H1 (cell line): ENCODE data around the gene GRIK1. TPM values are rescaled to one million over a fixed set of nuclear protein-coding genes. Genes with fewer than 3 reads are reported as not detected.

Experiments
- CTCF ChIA-PET: fragments of 300-600 bp; sonication (Branson Sonifier 250); formaldehyde crosslinking; loops from one replicate; lab custom pipeline; 2021; ENCODE audit not compliant: partially characterized antibody; lab: Charles Lee
- POLR2A ChIA-PET: fragments of 300-600 bp; sonication (Branson Sonifier 250); formaldehyde crosslinking; loops from one replicate; lab custom pipeline; 2021; ENCODE audit warnings: inconsistent platforms; ENCODE audit not compliant: partially characterized antibody; lab: Charles Lee
- DNase-seq, 2 experiments: peaks; one replicate each; pipeline versions ENCODE4 v3.0.0 to v3.0.0-alpha.2; 2010 to 2022; ENCODE audit warnings: low spot score in 2 of 2, low read depth in 1 of 2, mixed read lengths in 1 of 2
- FAIRE-seq: peaks from 2 replicates; lab custom pipeline; 2011; peaks lifted over from hg19 to GRCh38; lab: Jason Lieb, UNC
- H2AFZ ChIP-seq: 2 replicates; pipeline ENCODE4 v1.8.1; 2012; ENCODE audit warnings: low read length, inconsistent platforms
- H2AK5ac ChIP-seq: 2 replicates; pipeline ENCODE4 v1.6.1; 2013; ENCODE audit warnings: low read depth, low read length
- H2BK120ac ChIP-seq: replicated peaks from 2 replicates; pipeline ENCODE3; 2013; ENCODE audit warnings: low read depth, low read length, inconsistent platforms
- H2BK12ac ChIP-seq: 2 replicates; pipeline ENCODE4 v1.6.1; 2013; ENCODE audit warnings: low read depth, low read length
- H2BK15ac ChIP-seq: 2 replicates; pipeline ENCODE4 v1.6.1; 2013; ENCODE audit warnings: low read length
- H2BK20ac ChIP-seq: 2 replicates; pipeline ENCODE4 v1.6.1; 2013; ENCODE audit warnings: low read length
- H2BK5ac ChIP-seq: 2 replicates; pipeline ENCODE4 v1.6.1; 2013; ENCODE audit warnings: low read depth, low read length
- H3K14ac ChIP-seq: 2 replicates; pipeline ENCODE4 v1.6.1; 2013; ENCODE audit warnings: inconsistent platforms; ENCODE audit not compliant: insufficient read length
- H3K18ac ChIP-seq: 2 replicates; pipeline ENCODE4 v1.6.1; 2013; ENCODE audit warnings: low read length; ENCODE audit errors: extremely low read depth
- H3K23ac ChIP-seq: 2 replicates; pipeline ENCODE4 v1.6.1; 2013; ENCODE audit warnings: inconsistent platforms; ENCODE audit not compliant: insufficient read length
- H3K23me2 ChIP-seq: 2 replicates; pipeline ENCODE4 v1.6.1; 2013; ENCODE audit warnings: low read depth, low read length
- H3K27ac ChIP-seq: 2 replicates; pipeline ENCODE4 v1.6.1; 2011; ENCODE audit warnings: low read depth, low read length, inconsistent platforms
- H3K27me3 ChIP-seq, 4 experiments: replicated peaks in 1 of 4; 1 replicate in 1 of 4; 2 replicates in 3 of 4; pipeline versions ENCODE4 v1.6.1 to v1.8.1; 2011 to 2013; ENCODE audit warnings: low read length in 3 of 4, mild to moderate bottlenecking in 3 of 4, inconsistent platforms in 2 of 4, mixed read lengths in 2 of 4, moderate library complexity in 1 of 4; ENCODE audit not compliant: control insufficient read depth in 3 of 4, insufficient read depth in 3 of 4; ENCODE audit errors: extremely low read depth in 1 of 4
- H3K36me3 ChIP-seq, 4 experiments: 2 replicates each; pipeline versions ENCODE4 v1.6.1 to v1.8.1; 2011 to 2013; ENCODE audit warnings: mild to moderate bottlenecking in 4 of 4, low read length in 3 of 4, moderate library complexity in 2 of 4, control low read depth in 1 of 4, inconsistent platforms in 1 of 4; ENCODE audit not compliant: insufficient read depth in 4 of 4, control insufficient read depth in 2 of 4
- H3K4ac ChIP-seq: replicated peaks from 2 replicates; pipeline ENCODE3; 2013; ENCODE audit warnings: low read length, low read depth, mixed read lengths, inconsistent platforms; ENCODE audit not compliant: insufficient read length
- H3K4me1 ChIP-seq, 4 experiments: replicated peaks in 1 of 4; 1 replicate in 1 of 4; 2 replicates in 3 of 4; pipeline versions ENCODE4 v1.6.1 to v1.8.1; 2011 to 2013; ENCODE audit warnings: low read length in 3 of 4, inconsistent platforms in 2 of 4, mixed read lengths in 1 of 4; ENCODE audit not compliant: insufficient read depth in 4 of 4, control insufficient read depth in 3 of 4
- H3K4me2 ChIP-seq, 2 experiments: 2 replicates each; pipeline versions ENCODE4 v1.6.1 to v1.8.1; 2011 to 2013; ENCODE audit warnings: low read depth in 2 of 2, low read length in 2 of 2, control low read depth in 1 of 2, inconsistent platforms in 1 of 2, mild to moderate bottlenecking in 1 of 2; ENCODE audit not compliant: insufficient read depth in 1 of 2
- H3K4me3 ChIP-seq, 4 experiments: fragments of 200-600, 300-600 bp in 1 of 4; sonication (generic), shearing (Covaris generic), sonication (Bioruptor Twin) in 1 of 4; 2 replicates each; pipeline versions ENCODE4 v1.5.1 to v1.8.1; 2011 to 2016; ENCODE audit warnings: low read length in 4 of 4, low read depth in 3 of 4, control low read depth in 2 of 4, inconsistent platforms in 2 of 4, mild to moderate bottlenecking in 2 of 4, mixed read lengths in 1 of 4, moderate library complexity in 1 of 4; ENCODE audit not compliant: insufficient read depth in 2 of 4; ENCODE audit errors: extremely low read depth in 1 of 4
- H3K56ac ChIP-seq: replicated peaks from 2 replicates; pipeline ENCODE3; 2013; ENCODE audit warnings: low read depth, mild to moderate bottlenecking, mixed read lengths, low read length, inconsistent platforms; ENCODE audit not compliant: insufficient read length
- H3K79me1 ChIP-seq: 2 replicates; pipeline ENCODE4 v1.6.1; 2013; ENCODE audit warnings: low read depth, low read length, control low read depth
- H3K79me2 ChIP-seq, 2 experiments: 2 replicates each; pipeline versions ENCODE4 v1.6.1 to v1.8.1; 2012 to 2013; ENCODE audit warnings: low read length in 2 of 2, mild to moderate bottlenecking in 2 of 2, inconsistent platforms in 1 of 2; ENCODE audit not compliant: insufficient read depth in 2 of 2, control insufficient read depth in 1 of 2
- H3K9ac ChIP-seq, 4 experiments: replicated peaks in 1 of 4; 1 replicate in 1 of 4; 2 replicates in 3 of 4; pipeline versions ENCODE4 v1.6.1 to v1.8.1; 2011 to 2013; ENCODE audit warnings: low read depth in 3 of 4, low read length in 3 of 4, control low read depth in 2 of 4, mild to moderate bottlenecking in 2 of 4, moderate library complexity in 2 of 4, inconsistent platforms in 1 of 4; ENCODE audit errors: extremely low read depth in 1 of 4
- H3K9me3 ChIP-seq, 2 experiments: 2 replicates each; pipeline versions ENCODE4 v1.6.1 to v1.8.1; 2012 to 2013; ENCODE audit warnings: mild to moderate bottlenecking in 2 of 2, moderate library complexity in 2 of 2, control low read depth in 1 of 2, inconsistent platforms in 1 of 2, low read depth in 1 of 2, low read length in 1 of 2, mixed read lengths in 1 of 2; ENCODE audit not compliant: insufficient read depth in 2 of 2
- H4K20me1 ChIP-seq, 2 experiments: replicated peaks in 1 of 2; 2 replicates each; pipeline versions ENCODE3 to v1.8.1; 2011 to 2013; ENCODE audit warnings: inconsistent platforms in 2 of 2, low read length in 2 of 2, mild to moderate bottlenecking in 1 of 2; ENCODE audit not compliant: insufficient read depth in 2 of 2, control insufficient read depth in 1 of 2
- H4K5ac ChIP-seq: 2 replicates; pipeline ENCODE4 v1.6.1; 2013; ENCODE audit warnings: low read length, low read depth, mixed read lengths, inconsistent platforms; ENCODE audit not compliant: insufficient read length
- H4K8ac ChIP-seq: 2 replicates; pipeline ENCODE4 v1.8.0; 2013; ENCODE audit warnings: mild to moderate bottlenecking, moderate library complexity, low read length, inconsistent platforms; ENCODE audit not compliant: insufficient read depth; ENCODE audit errors: extremely low read depth
- H4K91ac ChIP-seq: replicated peaks from 2 replicates; pipeline ENCODE3; 2013; ENCODE audit warnings: low read length, mixed read lengths, inconsistent platforms; ENCODE audit not compliant: insufficient read length
- ASH2L ChIP-seq: fragments of 200-600, 300-600 bp; sonication (generic); IDR thresholded peaks from one replicate; pipeline ENCODE4 v1.7.1; 2017; ENCODE audit warnings: low read length
- CBX8 ChIP-seq: fragments of 300-800, 300-1000 bp; sonication (generic); IDR thresholded peaks from 2 replicates; pipeline ENCODE4 v1.7.1; 2016; ENCODE audit warnings: low read depth, low read length, borderline replicate concordance
- GTF2F1 ChIP-seq: IDR thresholded peaks from 2 replicates; pipeline ENCODE4 v1.6.1; 2012; ENCODE audit warnings: low read depth, low read length, improper control_type of control experiment, borderline replicate concordance
- HDAC2 ChIP-seq, 2 experiments: fragments of 300-600 bp in 1 of 2; sonication (generic) in 1 of 2; IDR thresholded peaks; 2 replicates each; pipeline ENCODE4 v1.6.1; 2011 to 2012; ENCODE audit warnings: low read depth in 2 of 2, low read length in 2 of 2, mild to moderate bottlenecking in 2 of 2, moderate library complexity in 2 of 2, borderline replicate concordance in 1 of 2, inconsistent platforms in 1 of 2
- HDAC6 ChIP-seq: IDR thresholded peaks from one replicate; pipeline ENCODE4 v1.7.1; 2012; ENCODE audit warnings: low read depth, mild to moderate bottlenecking, inconsistent platforms, low read length, moderate library complexity
- KDM4A ChIP-seq: IDR thresholded peaks from one replicate; pipeline ENCODE4 v1.7.1; 2012; ENCODE audit warnings: low read depth, mild to moderate bottlenecking, moderate library complexity, low read length, inconsistent platforms; ENCODE audit not compliant: severe bottlenecking
- MAX ChIP-seq: IDR thresholded peaks from 2 replicates; pipeline ENCODE4 v1.6.1; 2012; ENCODE audit warnings: inconsistent platforms
- PHF8 ChIP-seq: fragments of 200-600 bp; sonication (generic); conservative IDR thresholded peaks from 2 replicates; pipeline ENCODE4 v1.7.1; 2012; ENCODE audit warnings: low read depth, mild to moderate bottlenecking, inconsistent platforms, low read length, moderate library complexity
- SIN3A ChIP-seq, 2 experiments: IDR thresholded peaks in 1 of 2; conservative IDR thresholded peaks in 1 of 2; 2 replicates each; pipeline ENCODE4 v1.6.1; 2011 to 2012; ENCODE audit warnings: low read length in 2 of 2, improper control_type of control experiment in 1 of 2, low read depth in 1 of 2, mild to moderate bottlenecking in 1 of 2
- SP2 ChIP-seq: IDR thresholded peaks from 2 replicates; pipeline ENCODE4 v1.6.1; 2012; ENCODE audit warnings: mild to moderate bottlenecking, low read length, inconsistent platforms
- WGBS, 2 experiments: shearing (Covaris generic) in 1 of 2; methylation state at CpG; one replicate each; pipeline versions ENCODE4 v1.1.6 to v1.1.7; 2013 to 2015; ENCODE audit warnings: low lambda C conversion rate in 2 of 2, mixed read lengths in 2 of 2, inconsistent platforms in 1 of 2, low coverage in 1 of 2, missing lambda C conversion rate in 1 of 2; ENCODE audit not compliant: insufficient replicate concordance in 2 of 2, insufficient coverage in 1 of 2, insufficient read length in 1 of 2; ENCODE audit errors: extremely low coverage in 1 of 2, missing lambda C conversion rate in 1 of 2; 5-methylcytosine and 5-hydroxymethylcytosine counted together
- polyA plus RNA-seq, 7 experiments: library from polyadenylated mRNA; depleted of rRNA in 3 of 7; stranded (reverse) in 5 of 7; unstranded in 2 of 7; fragments of >200 nt in 5 of 7; fragments of 200-250 nt in 2 of 7; gene quantifications; 1 replicate in 5 of 7; 2 replicates in 1 of 7; 4 replicates in 1 of 7; pipeline versions ENCODE4 v1.2.1 to v1.2.3, GENCODE V29; 2011 to 2013; ENCODE audit warnings: missing spikeins in 2 of 7, mixed read lengths in 2 of 7
- total RNA-seq: library from RNA; stranded (reverse); fragmentation: NEBNext Ultra II Directional; extraction: Animal tissue kit (Norgen Biotek cat#: 25700); gene quantifications from 2 replicates; pipeline ENCODE4 v1.2.1, GENCODE V29; 2021
- TF ChIP-seq, protein P1 (sequence below), 3 experiments: IDR thresholded peaks; 1 replicate in 2 of 3; 2 replicates in 1 of 3; pipeline versions ENCODE4 v1.5.1 to v1.6.1; 2011; ENCODE audit warnings: low read length in 3 of 3, mild to moderate bottlenecking in 3 of 3, inconsistent platforms in 2 of 3, low read depth in 1 of 3, moderate library complexity in 1 of 3; ENCODE audit not compliant: insufficient read depth in 1 of 3; ENCODE audit errors: control extremely low read depth in 1 of 3

Gene GRIK1
- total and polyA plus RNA-seq, 2 of the 8 experiments (the other 6 are each of a cell fraction or from before 2014, with no cell fraction given): 0.11 to 0.32 TPM

DNA sequence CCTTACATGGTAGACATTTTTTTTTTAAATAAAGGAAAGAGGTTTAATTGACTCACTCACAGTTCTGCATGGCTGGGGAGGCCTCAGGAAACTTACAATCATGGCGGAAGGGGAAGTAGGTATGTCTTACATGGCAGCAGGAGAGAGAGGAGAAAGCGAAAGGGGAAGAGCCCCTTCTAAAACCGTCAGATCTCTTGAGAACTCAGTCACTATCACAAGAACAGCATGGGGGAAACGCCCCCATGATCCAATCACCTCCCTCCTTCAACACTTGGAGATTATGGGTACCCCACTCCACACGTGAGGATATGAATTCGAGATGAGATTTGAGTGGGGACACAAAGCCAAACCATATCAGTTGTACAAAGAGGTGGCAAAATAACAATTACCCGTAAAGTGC, 301.7 kb downstream of the GRIK1 start:
- H3K4me3 ChIP-seq: no peak overlapping the region
- 87% methylated on average over 7 of the region's 7 CpGs; no CpG with 5 or more reads in 1 of the 2 experiments for WGBS, 2 experiments
- FAIRE-seq (no peak), DNase-seq (no peak)
- ChIA-PET POLR2A (no interaction called here), CTCF (interaction anchor here (1.0 kb wide), 2 partner anchors 36 to 133 kb away, joined by 3 to 4 read pairs; no protein-coding TSS in a partner anchor)
- H3K27ac ChIP-seq: no peak overlapping the region
- no peak overlapping the region for H2AFZ ChIP-seq
- H4K8ac ChIP-seq: no peak overlapping the region
- no peak overlapping the region for H4K91ac ChIP-seq
- no peak overlapping the region for H2BK12ac ChIP-seq
- no peaks in the 10 kb centered on the region for H3K36me3 ChIP-seq
- no peak overlapping the region for H3K9ac ChIP-seq
- no peaks in the 10 kb centered on the region for H3K23me2 ChIP-seq
- no peak overlapping the region for H3K18ac ChIP-seq
- H3K4me2 ChIP-seq: no peak overlapping the region
- H3K4ac ChIP-seq: no peak overlapping the region
- no peaks in the 10 kb centered on the region for H3K9me3 ChIP-seq
- H3K79me1 ChIP-seq: no peaks in the 10 kb centered on the region
- H3K27me3 ChIP-seq: no peaks in the 10 kb centered on the region
- H3K23ac ChIP-seq: no peak overlapping the region
- H3K4me1 ChIP-seq: no peaks in the 10 kb centered on the region
- no peak overlapping the region for H2BK20ac ChIP-seq
- no peak overlapping the region for H2BK120ac ChIP-seq
- H4K20me1 ChIP-seq: no peaks in the 10 kb centered on the region
- no peak overlapping the region for H2BK5ac ChIP-seq
- H3K14ac ChIP-seq: no peak overlapping the region
- H4K5ac ChIP-seq: no peak overlapping the region
- H2BK15ac ChIP-seq: no peak overlapping the region
- H2AK5ac ChIP-seq: no peak overlapping the region
- no peaks in the 10 kb centered on the region for H3K79me2 ChIP-seq
- no peak overlapping the region for H3K56ac ChIP-seq
- TF ChIP-seq SIN3A (conservative IDR thresholded peaks at IDR 0.05 in 1 of 2, IDR thresholded peaks at IDR 0.05 in 1 of 2; ENCODE audit: low read depth in 1 of 2, low read length in 2 of 2) (no peak), KDM4A (no peak), PHF8 (no peak), HDAC6 (no peak), ASH2L (no peak), GTF2F1 (no peak), CBX8 (no peak), SP2 (no peak), HDAC2 (IDR thresholded peaks at IDR 0.05; ENCODE audit: borderline replicate concordance in 1 of 2, low read depth in 2 of 2, low read length in 2 of 2) (no peak), MAX (no peak)
- TF ChIP-seq, protein P1, sequence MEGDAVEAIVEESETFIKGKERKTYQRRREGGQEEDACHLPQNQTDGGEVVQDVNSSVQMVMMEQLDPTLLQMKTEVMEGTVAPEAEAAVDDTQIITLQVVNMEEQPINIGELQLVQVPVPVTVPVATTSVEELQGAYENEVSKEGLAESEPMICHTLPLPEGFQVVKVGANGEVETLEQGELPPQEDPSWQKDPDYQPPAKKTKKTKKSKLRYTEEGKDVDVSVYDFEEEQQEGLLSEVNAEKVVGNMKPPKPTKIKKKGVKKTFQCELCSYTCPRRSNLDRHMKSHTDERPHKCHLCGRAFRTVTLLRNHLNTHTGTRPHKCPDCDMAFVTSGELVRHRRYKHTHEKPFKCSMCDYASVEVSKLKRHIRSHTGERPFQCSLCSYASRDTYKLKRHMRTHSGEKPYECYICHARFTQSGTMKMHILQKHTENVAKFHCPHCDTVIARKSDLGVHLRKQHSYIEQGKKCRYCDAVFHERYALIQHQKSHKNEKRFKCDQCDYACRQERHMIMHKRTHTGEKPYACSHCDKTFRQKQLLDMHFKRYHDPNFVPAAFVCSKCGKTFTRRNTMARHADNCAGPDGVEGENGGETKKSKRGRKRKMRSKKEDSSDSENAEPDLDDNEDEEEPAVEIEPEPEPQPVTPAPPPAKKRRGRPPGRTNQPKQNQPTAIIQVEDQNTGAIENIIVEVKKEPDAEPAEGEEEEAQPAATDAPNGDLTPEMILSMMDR (IDR thresholded peaks at IDR 0.05; ENCODE audit: control extremely low read depth in 1 of 3, insufficient read depth in 1 of 3, low read depth in 1 of 3, low read length in 3 of 3): no peak
